ENCODE data around the gene SCN10A.

- TF ChIP-seq, protein P1, sequence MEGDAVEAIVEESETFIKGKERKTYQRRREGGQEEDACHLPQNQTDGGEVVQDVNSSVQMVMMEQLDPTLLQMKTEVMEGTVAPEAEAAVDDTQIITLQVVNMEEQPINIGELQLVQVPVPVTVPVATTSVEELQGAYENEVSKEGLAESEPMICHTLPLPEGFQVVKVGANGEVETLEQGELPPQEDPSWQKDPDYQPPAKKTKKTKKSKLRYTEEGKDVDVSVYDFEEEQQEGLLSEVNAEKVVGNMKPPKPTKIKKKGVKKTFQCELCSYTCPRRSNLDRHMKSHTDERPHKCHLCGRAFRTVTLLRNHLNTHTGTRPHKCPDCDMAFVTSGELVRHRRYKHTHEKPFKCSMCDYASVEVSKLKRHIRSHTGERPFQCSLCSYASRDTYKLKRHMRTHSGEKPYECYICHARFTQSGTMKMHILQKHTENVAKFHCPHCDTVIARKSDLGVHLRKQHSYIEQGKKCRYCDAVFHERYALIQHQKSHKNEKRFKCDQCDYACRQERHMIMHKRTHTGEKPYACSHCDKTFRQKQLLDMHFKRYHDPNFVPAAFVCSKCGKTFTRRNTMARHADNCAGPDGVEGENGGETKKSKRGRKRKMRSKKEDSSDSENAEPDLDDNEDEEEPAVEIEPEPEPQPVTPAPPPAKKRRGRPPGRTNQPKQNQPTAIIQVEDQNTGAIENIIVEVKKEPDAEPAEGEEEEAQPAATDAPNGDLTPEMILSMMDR (conservative IDR thresholded peaks at IDR 0.05): no peak
- TF ChIP-seq ZFX (IDR thresholded peaks at IDR 0.05): no peak
Observed at GRCh38 chr3:38726751-38727150, 89.3 kb downstream of the SCN10A start.

Data from C4-2B (cell line).